HG03064 (cell line): ENCODE measurements around the gene ZFAND6.
A peak's percentile ranks its signal among the peaks of the same experiment; 100 is the strongest.
"Not testable (repeated sequence)": the region's sequence is repeated elsewhere in the genome, so short reads cannot be mapped to it uniquely, and the experiment has no call there.

Experiments
- ATAC-seq: cut with Tn5 transposase; IDR thresholded peaks from one replicate; pipeline ENCODE4 v1.9.1; 2021; ENCODE audit warnings: low read depth; ENCODE audit not compliant: unreplicated experiment

Gene ZFAND6

DNA sequence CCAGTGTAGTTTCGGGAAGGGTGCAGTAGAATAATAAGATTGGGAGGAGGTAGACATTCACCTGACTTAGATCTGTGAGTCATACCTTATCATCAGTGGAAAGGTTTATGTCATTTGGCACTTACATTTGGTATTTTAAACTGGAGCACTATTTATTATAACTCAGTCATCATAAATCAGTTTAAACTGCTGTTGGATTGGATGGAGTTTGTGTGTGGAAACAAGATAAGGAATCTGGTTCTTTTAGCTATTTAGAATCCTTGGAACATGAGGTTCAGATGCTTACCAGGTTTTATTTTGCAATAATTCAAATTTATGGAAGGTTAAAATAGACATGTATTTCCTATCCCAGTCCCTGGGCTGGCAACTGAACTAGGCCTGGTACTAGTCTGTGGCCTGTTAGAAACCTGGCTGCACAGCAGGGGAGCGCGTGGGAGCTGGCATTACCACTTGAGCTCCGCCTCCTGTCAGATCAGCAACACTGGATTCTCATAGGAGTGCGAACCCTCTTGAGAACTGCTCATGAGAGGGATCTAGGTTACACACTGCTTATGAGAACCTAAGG lies 34.5 kb downstream of the ZFAND6 start:
- no peak for ATAC-seq

DNA sequence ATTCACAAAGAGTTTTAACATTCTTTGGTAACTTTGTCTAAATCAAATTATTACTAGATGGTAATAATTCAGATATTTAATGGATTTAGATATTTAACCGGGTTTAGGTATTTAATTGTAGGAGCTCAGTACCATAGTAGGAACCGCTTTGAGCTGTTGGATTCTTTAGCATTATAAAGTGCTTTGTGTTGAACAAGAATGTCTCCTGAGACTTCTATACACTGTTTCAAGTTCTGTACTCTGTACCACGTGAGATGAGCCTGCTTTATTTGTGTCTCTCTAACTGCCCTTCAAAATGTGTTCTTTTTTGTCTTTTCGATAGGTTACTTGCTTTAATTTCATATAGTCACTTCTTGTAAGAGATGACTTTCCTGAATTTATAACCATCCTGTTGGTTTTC lies 36.0 kb downstream of the ZFAND6 start:
- no peak for ATAC-seq

DNA sequence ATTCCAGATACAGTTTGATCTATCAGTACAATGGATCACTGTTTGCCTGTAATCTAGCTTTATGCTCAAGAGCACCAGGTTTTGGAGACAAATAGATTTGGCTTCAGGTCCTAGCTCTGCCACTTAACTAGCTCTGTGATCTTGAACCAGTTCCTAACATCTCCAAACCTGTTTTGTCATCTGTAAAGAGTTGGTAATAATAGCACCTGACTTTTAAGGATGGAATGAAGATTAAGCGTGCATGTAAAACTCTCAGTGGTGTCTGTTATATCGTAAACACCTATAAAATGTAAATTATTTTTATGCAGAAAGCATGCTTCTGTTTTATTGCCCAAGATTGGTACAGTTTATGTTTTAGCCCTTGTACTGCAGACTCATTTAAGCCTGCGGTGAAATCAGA lies 36.5 kb downstream of the ZFAND6 start:
- no peak for ATAC-seq

DNA sequence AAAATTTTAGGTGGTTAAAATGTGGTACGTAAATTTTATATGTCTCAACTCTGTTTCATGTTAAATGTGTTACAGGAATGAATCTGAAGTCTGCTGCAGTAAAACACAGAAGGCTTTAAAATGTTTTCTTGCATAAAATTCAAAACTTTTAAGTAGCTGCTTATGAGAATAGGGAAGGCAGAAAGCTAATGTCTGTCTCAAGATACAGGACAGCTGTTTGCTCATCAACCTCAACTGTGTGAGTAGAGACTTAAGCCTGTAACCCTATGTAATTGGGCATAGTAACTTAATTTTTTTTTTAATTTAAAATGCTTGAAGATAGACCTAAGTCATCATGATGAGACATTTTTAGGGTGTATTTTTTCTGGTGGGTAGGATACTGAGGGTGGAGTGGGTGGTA lies 38.9 kb downstream of the ZFAND6 start:
- no peak for ATAC-seq

DNA sequence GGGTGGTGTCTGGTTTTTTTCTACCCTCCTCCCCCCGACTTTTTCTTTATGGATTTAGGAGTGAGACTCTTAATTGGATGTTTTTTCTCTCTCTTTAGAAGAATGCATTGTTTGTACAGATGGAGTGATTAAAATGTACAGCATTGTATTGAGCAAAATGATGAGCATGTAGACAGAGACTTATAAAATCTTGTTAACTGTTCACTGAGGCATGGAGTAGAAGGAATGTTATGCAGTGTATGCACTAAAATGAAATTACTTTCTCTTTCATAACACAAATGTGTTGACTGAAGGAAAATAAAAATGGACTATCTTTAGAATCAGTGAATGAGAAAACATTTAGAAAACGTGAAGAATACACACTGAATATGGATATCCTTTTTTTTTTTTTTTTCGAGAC lies 39.8 kb downstream of the ZFAND6 start:
- ATAC-seq = peak; percentile 47

DNA sequence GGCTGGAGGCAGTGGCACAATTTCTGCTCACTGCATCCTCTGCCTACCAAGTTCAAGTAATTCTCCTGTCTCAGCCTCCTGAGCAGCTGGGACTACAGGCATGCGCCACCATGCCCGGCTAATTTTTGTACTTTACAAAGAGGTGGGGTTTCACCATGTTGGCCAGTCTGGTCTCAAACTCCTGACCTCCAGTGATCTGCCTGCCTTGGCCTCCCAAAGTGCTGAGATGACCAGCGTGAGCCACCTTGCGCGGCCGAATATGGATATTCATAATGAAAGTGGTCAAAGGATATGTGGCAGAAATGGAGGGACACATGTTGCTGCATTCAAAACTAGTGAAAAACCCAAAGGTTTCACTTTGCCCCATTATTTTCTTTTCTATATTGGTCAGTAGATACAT lies 40.2 kb downstream of the ZFAND6 start:
- peak; percentile 83 for ATAC-seq

DNA sequence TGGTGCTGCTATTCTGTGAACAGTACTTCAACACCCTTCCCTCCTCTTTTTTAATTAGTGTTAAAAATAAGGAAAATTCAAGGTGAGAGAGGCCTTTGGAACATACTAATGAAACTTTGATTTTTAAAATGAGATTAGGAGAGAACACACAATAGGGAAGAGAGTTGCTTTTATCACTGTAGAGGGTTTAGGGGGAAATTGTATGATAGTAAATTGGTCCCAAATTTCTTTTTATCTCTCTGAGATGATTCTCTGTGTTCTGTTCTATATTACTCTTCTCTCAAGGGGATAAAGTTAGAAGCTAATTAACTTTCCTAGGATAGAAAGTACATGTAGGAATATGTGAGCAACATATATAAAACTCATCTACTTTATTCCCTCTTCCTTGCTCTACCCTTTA lies 40.8 kb downstream of the ZFAND6 start:
- no peak for ATAC-seq

DNA sequence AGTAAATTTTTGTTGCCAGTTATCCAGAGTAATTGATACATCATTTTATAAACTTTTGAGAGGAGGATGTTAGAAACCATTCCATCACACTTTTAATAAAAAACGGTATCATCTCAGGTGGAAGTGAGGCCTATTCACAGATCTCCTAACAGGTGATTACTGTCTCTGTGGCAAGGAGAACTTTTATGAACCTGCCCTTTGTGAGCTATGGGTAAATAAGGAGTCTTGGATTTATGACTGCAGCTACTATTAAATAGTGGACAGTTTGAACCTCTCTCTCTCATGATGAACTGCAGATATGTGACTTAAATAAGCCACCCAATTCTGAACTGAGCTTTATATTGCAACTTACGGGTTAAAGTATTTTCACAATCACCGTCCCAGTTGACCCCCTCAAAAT lies 45.7 kb downstream of the ZFAND6 start:
- ATAC-seq = no peak

DNA sequence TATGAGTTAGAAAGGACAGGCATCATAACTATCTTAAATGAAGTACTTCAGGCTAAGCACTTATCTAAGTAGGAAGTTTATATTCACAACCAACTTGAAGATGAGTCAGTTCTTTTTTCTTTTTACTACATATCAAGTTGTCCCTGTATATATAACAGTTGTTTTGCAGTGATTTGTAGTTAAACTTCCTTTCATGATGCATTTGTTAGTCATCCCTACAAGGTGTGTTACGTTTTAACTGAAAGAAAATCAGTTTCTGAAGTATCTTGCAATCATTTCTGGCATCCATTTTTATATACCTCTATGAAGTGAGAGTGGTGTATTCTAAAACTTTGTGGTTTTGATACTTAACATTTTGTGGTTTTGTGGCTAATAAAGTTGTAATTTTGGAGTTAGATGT lies 46.1 kb downstream of the ZFAND6 start:
- no peak for ATAC-seq

DNA sequence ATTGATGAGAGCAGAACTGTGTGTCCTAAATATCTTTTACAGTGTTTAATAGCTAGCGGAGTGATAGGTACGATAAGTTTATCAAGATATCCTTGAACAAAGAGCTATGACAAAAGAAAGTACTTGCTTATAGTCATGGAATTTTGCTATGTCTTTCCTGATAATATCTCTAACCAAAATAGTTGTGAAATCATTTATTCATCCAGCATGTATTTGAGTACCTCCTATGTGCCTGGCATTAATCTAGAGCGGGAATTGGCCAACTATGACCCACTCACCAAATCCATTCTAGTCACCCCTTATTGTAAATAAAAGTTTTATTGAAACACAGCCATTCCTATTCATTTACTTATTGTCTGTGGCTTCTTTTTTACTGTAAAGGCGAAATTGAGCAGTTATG lies 46.6 kb downstream of the ZFAND6 start:
- no peak for ATAC-seq

DNA sequence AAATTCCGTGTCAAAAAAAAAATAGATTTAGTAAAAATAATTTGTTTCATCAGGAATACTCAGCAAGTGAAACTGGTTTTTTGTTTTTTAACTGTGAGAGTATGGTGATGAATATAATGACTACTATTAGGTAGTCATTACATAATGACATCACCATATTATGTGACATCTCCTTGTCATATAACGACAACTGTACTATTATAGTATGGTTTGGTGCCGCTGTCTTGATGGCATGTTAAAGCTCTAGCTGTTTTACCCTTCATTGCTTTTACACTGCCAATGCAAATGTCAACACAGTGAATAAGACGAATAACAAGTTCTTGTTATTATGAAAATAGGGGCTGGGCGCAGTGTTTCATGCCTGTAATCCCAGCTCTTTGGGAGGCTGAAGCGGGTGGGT lies 47.7 kb downstream of the ZFAND6 start:
- ATAC-seq = no peak

DNA sequence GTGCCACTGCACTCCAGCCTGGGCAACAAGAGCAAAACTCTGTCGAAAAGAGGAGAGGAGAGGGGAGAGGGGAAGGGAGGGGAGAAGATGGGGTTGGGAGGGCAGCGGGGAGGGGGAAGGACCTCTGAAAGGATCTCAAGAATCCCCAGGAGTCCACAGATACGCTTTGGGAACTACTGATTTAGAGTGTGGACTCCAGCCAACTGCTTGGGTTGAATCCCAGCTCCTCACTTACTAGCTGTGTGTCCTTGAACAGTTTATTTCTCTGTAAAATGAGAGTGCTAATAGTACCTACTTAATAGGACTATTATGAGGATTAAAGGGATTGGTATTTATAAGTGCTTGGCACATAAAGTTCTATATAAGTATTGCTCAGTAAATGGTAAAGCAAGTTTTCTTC lies 48.3 kb downstream of the ZFAND6 start:
- ATAC-seq = no peak

DNA sequence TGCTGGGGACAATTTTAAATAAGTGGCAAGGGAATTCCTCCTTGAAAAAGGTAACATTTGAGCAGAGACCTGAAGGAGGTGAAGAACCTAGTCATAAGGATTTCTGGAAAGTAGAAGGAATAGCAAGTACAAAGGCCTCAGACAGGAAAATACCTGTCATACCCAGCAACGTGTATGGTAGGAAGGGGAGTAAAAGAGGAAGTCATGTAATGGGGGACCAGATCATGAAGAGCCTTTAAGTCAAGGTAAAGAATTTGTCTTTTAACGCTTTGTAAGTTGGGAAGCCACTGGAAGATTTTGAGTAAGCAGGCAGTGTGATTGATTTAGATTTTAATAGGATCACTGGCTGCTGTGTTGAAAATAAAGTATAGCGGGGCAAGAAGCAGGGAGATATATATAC lies 49.9 kb downstream of the ZFAND6 start:
- ATAC-seq = no peak

DNA sequence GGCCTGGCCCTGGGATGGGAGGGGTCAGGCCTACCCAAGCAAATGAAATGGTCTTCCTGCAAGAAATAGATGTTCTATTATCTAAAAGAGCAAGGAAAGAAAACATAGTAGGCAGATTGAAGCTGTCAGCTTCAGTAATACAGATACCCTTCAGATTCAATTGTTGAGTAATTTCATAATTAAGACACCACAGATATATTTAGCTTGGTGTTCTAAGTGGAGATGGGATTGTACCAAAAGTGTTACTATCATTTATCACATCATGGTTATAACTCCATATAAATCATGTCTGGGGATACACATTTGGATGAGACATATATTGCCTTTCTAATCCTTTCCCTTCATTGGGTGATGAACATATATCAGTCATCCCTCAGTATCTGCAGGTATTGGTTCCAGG lies 51.4 kb downstream of the ZFAND6 start:
- no peak for ATAC-seq

DNA sequence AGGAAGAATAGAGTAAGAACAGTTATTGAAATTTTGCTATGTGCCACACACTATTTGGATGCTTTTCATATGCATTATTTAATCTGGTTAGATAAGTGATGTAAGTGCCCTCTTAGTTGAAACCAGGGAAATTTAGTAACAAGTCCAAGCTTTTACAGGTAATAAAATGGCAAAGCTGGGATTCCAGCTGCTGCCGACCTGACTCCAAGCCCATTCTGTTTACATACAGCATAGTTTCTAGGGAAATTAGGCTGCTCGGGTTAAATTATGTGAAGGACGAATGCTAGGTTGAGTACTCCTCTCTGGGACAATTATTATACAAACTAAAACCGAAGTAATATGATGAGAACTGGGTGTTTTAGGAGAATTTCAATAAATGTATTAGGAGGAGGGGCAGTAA lies 54.6 kb downstream of the ZFAND6 start:
- no peak for ATAC-seq

DNA sequence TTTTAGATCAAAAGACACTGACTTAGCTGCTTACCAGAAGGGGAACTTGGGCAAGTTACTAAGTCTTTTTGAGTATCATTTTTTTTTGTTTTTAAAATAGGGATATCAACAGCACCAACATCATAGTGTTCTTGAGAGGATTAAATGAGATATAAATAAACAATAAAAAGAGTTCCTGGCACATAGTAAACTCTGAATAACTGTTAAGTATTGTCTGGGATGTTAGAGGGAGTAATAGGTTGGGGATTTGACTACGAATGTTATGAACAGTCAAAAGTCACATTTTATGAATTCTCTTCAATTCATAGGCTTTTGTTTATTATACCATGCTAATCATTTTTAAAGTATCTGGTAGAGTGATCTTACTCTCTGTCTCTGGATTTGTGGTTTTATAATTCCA lies 55.5 kb downstream of the ZFAND6 start:
- ATAC-seq = no peak

DNA sequence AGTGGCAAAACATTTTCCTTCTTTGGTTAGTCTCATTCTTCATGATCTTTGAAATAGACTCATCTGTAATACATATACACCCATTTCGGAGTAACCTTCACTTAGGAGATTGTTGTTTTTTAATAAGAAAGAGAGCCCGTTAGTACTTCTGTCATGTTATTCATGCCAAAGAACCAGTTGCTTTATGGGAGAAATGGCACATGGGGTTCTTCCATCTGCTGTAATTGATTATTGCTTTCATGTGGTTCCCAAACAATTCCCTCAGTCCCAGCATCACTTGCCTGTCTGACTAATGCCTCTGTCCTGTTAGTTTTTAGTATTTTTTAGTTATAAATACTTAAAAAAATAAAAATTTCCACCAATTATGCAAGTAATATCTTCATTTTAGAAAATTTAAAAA lies 59.5 kb downstream of the ZFAND6 start:
- no peak for ATAC-seq

DNA sequence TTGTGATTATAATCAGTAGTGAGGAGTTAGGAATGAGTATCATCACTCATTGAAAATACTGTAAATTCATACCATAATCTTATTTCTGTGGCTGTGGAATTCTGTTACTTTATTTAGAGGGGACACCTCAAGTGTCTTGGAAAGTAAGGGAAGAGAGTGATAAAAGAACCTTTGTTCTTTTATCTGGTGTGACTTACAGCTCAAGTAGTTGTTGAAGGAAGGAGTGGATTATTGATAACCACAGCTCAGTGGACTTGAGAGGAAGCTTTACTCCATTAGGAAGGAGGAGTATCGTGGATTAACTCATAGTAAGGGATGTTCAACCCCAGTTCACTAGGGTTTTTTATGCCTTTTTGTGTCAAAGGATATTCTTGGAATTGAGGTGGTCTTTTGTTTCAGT lies 61.2 kb downstream of the ZFAND6 start:
- ATAC-seq = no peak

DNA sequence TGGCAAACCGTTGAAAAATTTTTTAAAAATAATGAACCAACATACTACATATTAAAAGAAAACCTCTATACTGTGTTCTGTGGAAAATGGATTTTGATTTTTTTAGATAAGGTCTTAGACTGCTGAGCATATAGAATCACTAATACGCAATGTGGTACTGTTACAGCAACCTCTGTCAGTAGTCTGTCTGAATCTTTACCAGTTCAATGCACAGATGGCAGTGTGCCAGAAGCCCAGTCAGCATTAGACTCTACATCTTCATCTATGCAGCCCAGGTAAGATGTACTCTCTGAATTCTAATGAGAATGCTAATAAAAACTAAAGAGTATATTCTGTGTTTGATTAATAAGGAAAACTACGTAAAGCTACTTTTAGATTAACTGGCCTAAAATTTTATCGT lies 62.1 kb downstream of the ZFAND6 start:
- ATAC-seq = no peak

DNA sequence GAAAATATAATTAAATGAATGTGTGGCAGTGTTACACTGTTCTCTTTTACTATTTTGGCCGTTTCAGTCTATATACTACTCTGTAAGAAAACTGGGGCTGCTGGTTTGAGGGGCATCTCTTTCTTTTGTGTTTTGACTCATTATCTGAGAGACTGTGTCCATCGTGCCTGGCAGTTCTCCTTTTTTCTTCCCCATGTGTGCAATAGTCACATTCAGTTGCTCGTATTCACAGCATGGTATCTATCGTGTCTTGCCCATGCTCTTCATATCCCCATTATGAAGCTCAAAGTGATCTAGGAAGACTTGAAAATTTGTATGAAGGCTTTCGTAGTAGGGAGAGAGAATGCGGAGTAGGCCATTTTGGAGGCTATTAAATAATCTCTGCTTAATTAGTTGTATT lies 63.6 kb downstream of the ZFAND6 start:
- ATAC-seq = no peak

DNA sequence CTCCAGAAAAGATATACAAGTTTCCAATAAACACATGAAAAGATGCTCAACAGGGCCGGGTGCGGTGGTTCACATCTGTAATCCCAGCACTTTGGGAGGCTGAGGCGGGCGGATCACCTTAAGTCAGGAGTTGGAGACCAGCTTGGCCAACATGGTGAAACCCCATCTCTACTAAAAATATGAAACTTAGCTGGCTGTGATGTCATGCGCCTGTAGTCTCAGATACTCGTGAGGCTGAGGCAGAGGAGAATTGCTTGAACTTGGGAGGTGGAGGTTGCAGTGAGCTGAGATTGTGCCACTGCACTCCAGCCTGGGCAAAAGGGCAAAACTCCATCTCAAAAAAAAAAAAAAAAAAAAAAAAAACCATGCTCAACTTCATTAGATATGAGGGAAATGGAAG lies 67.8 kb downstream of the ZFAND6 start:
- ATAC-seq = not testable (repeated sequence)

DNA sequence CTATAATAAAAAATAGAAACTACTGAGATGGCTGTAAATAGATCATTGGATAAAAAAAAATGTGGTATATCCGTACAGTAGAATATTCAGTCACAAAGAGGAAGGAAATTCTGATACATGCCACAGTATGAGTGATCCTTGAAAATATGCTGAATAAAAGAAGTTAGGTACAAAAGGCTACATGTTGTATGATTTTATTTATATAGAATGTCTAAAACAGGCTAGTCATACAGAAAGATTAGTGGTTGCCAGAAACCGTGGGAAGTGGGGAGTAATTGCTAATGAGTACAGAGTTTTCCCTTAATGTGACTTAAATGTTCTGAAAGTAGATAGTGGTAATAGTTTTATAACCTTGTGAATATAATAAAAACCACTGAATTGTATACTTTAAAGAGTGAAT lies 68.4 kb downstream of the ZFAND6 start:
- ATAC-seq = no peak

DNA sequence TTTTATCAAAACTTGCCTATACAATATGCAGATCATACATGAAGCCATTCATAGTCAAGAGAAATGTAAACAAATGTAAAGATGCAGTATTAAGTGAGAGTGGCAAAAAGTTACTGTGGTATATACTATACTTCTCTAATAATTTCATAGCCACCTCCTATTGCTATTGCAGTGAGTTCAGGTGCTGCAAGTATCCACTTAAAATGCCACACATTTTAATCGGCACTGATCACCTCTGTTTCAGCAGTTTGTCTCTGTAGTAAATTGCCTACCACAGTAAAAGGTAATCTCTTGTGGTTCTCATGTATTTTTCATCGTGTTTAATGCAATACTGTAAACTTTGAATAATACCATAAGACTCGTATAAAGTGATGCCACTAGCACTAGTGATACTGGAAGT lies 72.9 kb downstream of the ZFAND6 start:
- no peak for ATAC-seq
